A673 (cell line): ENCODE measurements around the gene DUS3L. TPM values are rescaled to one million over a fixed set of nuclear protein-coding genes. Genes with fewer than 3 reads are reported as not detected.

ENCODE experiments used
- BruUV-seq: library from RNA; stranded (reverse); fragments of 400-500 nt; replicated peaks from 2 replicates; lab custom pipeline; 2021; lab: Mats Ljungman, UMichigan
- CTCF ChIA-PET: fragments of 300-600 bp; sonication (Branson Sonifier 250); formaldehyde crosslinking; loops from one replicate; lab custom pipeline; 2022; ENCODE audit warnings: antibody characterized with exemption; lab: Charles Lee
- POLR2A ChIA-PET: fragments of 300-600 bp; sonication (Branson Sonifier 250); formaldehyde crosslinking; loops from one replicate; lab custom pipeline; 2022; ENCODE audit warnings: antibody characterized with exemption; ENCODE audit not compliant: low non-redundant PET; lab: Charles Lee
- DNase-seq: peaks from one replicate; pipeline ENCODE4 v3.0.0-alpha.2; 2015; ENCODE audit warnings: low spot score
- H3K27ac ChIP-seq: fragments of 200-600 bp; sonication (generic); 2 replicates; pipeline ENCODE4 v1.5.1; 2016; ENCODE audit warnings: mixed run types, low read depth, mild to moderate bottlenecking, mixed read lengths, antibody characterized with exemption, low read length; ENCODE audit not compliant: poor library complexity, severe bottlenecking
- H3K27me3 ChIP-seq: fragments of 200-600 bp; sonication (generic); replicated peaks from 2 replicates; pipeline ENCODE4 v1.6.1; 2017; ENCODE audit warnings: mixed run types, low read depth, mild to moderate bottlenecking, mixed read lengths, antibody characterized with exemption, low read length; ENCODE audit not compliant: insufficient read depth, poor library complexity
- H3K36me3 ChIP-seq: fragments of 200-600 bp; sonication (generic); 2 replicates; pipeline ENCODE4 v1.6.1; 2016; ENCODE audit warnings: mixed run types, mild to moderate bottlenecking, mixed read lengths, antibody characterized with exemption, low read length; ENCODE audit not compliant: insufficient read depth, poor library complexity, severe bottlenecking
- H3K4me1 ChIP-seq: fragments of 200-600 bp; sonication (generic); 2 replicates; pipeline ENCODE4 v1.6.1; 2017; ENCODE audit warnings: mixed run types, mild to moderate bottlenecking, mixed read lengths, antibody characterized with exemption, low read length; ENCODE audit not compliant: insufficient read depth, poor library complexity, severe bottlenecking
- H3K4me3 ChIP-seq: fragments of 200-600 bp; sonication (generic); 2 replicates; pipeline ENCODE4 v1.5.1; 2016; ENCODE audit warnings: low read depth, mixed run types, mild to moderate bottlenecking, mixed read lengths, low read length; ENCODE audit not compliant: poor library complexity, severe bottlenecking
- H3K9me3 ChIP-seq: fragments of 200-600 bp; sonication (generic); 2 replicates; pipeline ENCODE4 v1.6.1; 2016; ENCODE audit warnings: mixed run types, low read depth, mild to moderate bottlenecking, mixed read lengths, antibody characterized with exemption, low read length; ENCODE audit not compliant: poor library complexity, severe bottlenecking
- EZH2 ChIP-seq: fragments of 200-600 bp; sonication (generic); IDR thresholded peaks from 2 replicates; pipeline ENCODE4 v1.6.1; 2017; ENCODE audit warnings: borderline replicate concordance, low read depth, mild to moderate bottlenecking, mixed read lengths, antibody characterized with exemption, low read length; ENCODE audit not compliant: poor library complexity, severe bottlenecking
- intact Hi-C: fragments of 100-400 bp; cut with micrococcal nuclease; formaldehyde crosslinking; loops from one replicate; pipeline ENCODE4 v1.10.0; 2022; ENCODE audit not compliant: unreplicated experiment
- total RNA-seq: library from RNA; stranded (reverse); gene quantifications from 2 replicates; pipeline ENCODE4 v1.2.3, GENCODE V29; 2021
- TF ChIP-seq, protein P1 (sequence below): fragments of 300-800, 200-600 bp; sonication (generic); conservative IDR thresholded peaks from 2 replicates; pipeline ENCODE4 v1.5.1; 2017; ENCODE audit warnings: low read depth, mild to moderate bottlenecking, antibody characterized with exemption, low read length, moderate library complexity, mixed read lengths

The DUS3L gene
- total RNA-seq, 1 experiment from 2014 or later: 85.3 TPM

DNA sequence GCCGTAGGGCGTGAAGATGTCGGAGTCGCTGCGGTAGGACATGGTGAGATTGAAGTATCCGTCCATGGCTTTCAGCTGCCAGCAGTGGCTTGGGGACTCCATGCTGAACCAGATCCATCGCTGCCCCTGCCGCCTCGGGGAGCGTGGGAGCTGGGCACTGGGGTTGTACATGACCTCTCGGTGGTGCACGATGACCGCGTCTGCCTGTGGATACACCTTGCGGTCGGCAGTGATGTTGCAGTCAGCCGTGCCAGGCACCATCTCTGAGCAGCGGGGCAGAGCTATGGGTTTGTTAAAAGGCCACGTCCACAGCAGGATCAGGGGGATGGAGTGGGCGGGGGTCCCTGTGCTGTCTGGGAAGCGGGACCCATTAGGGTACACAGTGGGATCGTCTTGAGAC is 41.1 kb upstream of the DUS3L start:
- intact Hi-C loops: no loop called here
- Histone ChIP-seq H3K27ac (no peak overlapping the region), H3K27me3 (no peaks in the 10 kb centered on the region), H3K4me3 (no peak overlapping the region), H3K4me1 (peaks cover 13% of the 10 kb centered on the region), H3K36me3 (no peaks in the 10 kb centered on the region), H3K9me3 (no peaks in the 10 kb centered on the region)
- no peak for DNase-seq
- CTCF ChIA-PET: no interaction called here
- no TSS peak for BruUV-seq
- no peak for TF ChIP-seq EZH2
- TF ChIP-seq, protein P1, sequence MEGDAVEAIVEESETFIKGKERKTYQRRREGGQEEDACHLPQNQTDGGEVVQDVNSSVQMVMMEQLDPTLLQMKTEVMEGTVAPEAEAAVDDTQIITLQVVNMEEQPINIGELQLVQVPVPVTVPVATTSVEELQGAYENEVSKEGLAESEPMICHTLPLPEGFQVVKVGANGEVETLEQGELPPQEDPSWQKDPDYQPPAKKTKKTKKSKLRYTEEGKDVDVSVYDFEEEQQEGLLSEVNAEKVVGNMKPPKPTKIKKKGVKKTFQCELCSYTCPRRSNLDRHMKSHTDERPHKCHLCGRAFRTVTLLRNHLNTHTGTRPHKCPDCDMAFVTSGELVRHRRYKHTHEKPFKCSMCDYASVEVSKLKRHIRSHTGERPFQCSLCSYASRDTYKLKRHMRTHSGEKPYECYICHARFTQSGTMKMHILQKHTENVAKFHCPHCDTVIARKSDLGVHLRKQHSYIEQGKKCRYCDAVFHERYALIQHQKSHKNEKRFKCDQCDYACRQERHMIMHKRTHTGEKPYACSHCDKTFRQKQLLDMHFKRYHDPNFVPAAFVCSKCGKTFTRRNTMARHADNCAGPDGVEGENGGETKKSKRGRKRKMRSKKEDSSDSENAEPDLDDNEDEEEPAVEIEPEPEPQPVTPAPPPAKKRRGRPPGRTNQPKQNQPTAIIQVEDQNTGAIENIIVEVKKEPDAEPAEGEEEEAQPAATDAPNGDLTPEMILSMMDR: no peak
- POLR2A ChIA-PET: no interaction called here

DNA sequence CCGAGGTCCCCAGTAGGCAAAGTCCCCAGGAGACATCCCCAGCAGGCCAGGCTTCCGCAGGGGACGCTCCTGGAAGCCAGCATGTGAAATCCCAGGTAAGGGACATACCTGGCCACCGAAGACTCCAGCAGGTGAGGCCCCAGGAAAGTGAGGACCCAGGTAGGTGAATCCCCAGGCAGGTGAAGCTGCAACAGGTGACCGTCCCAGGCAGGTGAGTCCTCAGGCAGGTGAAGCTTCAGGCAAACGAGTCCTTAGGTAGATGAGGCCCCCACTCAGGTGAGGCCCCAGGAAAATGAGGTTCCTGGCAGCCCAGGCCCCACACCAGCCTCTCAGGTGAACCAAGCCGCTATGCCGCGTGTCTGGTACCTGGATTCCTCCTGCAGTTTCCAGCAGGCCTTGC is 40.2 kb upstream of the DUS3L start:
- H3K36me3 ChIP-seq: no peaks in the 10 kb centered on the region
- H3K4me3 ChIP-seq: no peak overlapping the region
- ChIA-PET POLR2A (no interaction called here), CTCF (no interaction called here)
- intact Hi-C loops: no loop called here
- no peak overlapping the region for H3K27ac ChIP-seq
- H3K27me3 ChIP-seq: no peaks in the 10 kb centered on the region
- H3K9me3 ChIP-seq: no peaks in the 10 kb centered on the region
- H3K4me1 ChIP-seq: peaks cover 20% of the 10 kb centered on the region
- TF ChIP-seq, protein P1: no peak
- TF ChIP-seq EZH2: no peak
- no peak for DNase-seq
- no TSS peak for BruUV-seq

DNA sequence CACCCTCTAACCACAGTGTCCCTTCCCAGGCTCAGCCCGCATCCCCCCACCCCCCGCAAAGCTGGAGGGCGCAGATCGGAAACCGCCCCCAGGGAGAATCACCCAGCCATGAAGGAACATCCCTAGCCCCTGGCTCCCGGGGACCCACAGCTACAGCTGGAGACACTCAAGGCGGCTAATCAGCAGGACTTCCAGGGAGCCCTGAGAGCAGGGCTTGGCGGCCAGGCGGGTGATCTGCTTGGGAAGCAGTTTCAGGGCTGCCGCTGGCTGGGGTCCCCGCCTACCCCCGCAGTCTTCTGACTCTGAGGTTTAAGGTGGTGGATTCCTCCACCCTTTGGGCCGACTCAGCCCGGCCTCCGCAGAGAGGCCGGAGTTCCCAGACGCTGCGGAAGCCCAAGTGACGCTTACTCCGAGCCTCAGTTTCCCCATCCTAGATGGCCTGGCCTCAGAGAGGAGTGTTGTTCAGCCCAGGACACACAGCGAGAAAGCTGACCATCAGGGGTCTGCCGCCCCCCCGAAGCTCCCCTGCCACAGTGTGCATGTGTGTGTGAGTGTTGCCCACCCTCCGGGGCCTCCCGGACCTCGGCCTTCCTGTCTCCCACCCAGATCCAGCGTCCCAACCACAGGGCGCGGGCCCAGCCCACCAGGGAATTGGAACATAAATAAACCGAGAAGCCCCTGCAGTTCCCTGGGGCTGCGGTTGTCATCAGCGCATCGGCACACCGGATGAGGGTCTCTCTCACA is 38.8 kb upstream of the DUS3L start:
- no peak for DNase-seq
- Histone ChIP-seq H3K4me3 (peak overlapping the region; percentile 61), H3K27me3 (no peaks in the 10 kb centered on the region), H3K9me3 (no peaks in the 10 kb centered on the region), H3K36me3 (no peaks in the 10 kb centered on the region), H3K4me1 (peaks cover 22% of the 10 kb centered on the region), H3K27ac (peak overlapping the region; percentile 89)
- TF ChIP-seq, protein P1: no peak
- no peak for TF ChIP-seq EZH2
- BruUV-seq: no TSS peak
- ChIA-PET POLR2A (no interaction called here), CTCF (interaction anchor here (2.7 kb wide), 1 partner anchor 26 kb away, joined by 20 read pairs; no protein-coding TSS in a partner anchor)
- intact Hi-C loops: no loop called here
